Renal pelvis (tissue), 3 donors: Measurements from ENCODE around the gene PLEKHG2. TPM values are rescaled to one million over a fixed set of nuclear protein-coding genes. Genes with fewer than 3 reads are reported as not detected.

Experiments used
- polyA plus RNA-seq, 3 donors: library from polyadenylated mRNA; unstranded; fragments of 120-200 nt; gene quantifications; one replicate each; pipeline ENCODE4 v1.2.1, GENCODE V29; 2013; ENCODE audit not compliant: insufficient read length in 3 of 3

Gene PLEKHG2
- polyA plus RNA-seq, 3 donors, result 81.8 to 135 (median 87.0) TPM

Other genes starting within 250 kb of the PLEKHG2 start
- 1 to 10 TPM; 1.3 to 1.9 (median 1.6) TPM for gene NCCRP1, start 215.7 kb upstream of the PLEKHG2 start, polyA plus RNA-seq
- gene SYCN, start 208.4 kb upstream of the PLEKHG2 start, polyA plus RNA-seq, result not detected
- not detected for gene IFNL3, start 167.7 kb upstream of the PLEKHG2 start, polyA plus RNA-seq
- gene IFNL4, start 163.8 kb upstream of the PLEKHG2 start, polyA plus RNA-seq, result under 1 TPM in 1 of 3 donors, not detected in 2; 0.09 TPM
- not detected for gene IFNL2, start 144.3 kb upstream of the PLEKHG2 start, polyA plus RNA-seq
- gene IFNL1, start 116.3 kb upstream of the PLEKHG2 start, polyA plus RNA-seq, result not detected
- 1 to 10 TPM; 1.6 to 2.9 (median 2.6) TPM for gene LRFN1, start 91.8 kb upstream of the PLEKHG2 start, polyA plus RNA-seq
- 10 to 100 TPM; 18.8 to 25.4 (median 24.1) TPM for gene GMFG, start 76.6 kb upstream of the PLEKHG2 start, polyA plus RNA-seq
- gene SAMD4B, start 70.2 kb upstream of the PLEKHG2 start, polyA plus RNA-seq, result 100 to 1,000 TPM; 124 to 155 (median 129) TPM
- 10 to 100 TPM; 63.3 to 79.3 (median 77.1) TPM for gene PAF1, start 21.6 kb upstream of the PLEKHG2 start, polyA plus RNA-seq
- gene MED29, start 21.3 kb upstream of the PLEKHG2 start, polyA plus RNA-seq, result 10 to 100 TPM; 39.9 to 42.5 (median 41.3) TPM
- 10 to 100 TPM; 20.1 to 25.1 (median 22.8) TPM for gene ZFP36, start 5.8 kb upstream of the PLEKHG2 start, polyA plus RNA-seq
- gene RPS16, start 23.3 kb downstream of the PLEKHG2 start, polyA plus RNA-seq, result 1,000 to 10,000 TPM; 1,287 to 1,452 (median 1,291) TPM
- gene SUPT5H, start 32.9 kb downstream of the PLEKHG2 start, polyA plus RNA-seq, result 100 to 1,000 TPM; 149 to 158 (median 149) TPM
- 10 to 100 TPM; 78.8 to 92.7 (median 92.5) TPM for gene TIMM50, start 68.2 kb downstream of the PLEKHG2 start, polyA plus RNA-seq
- gene DLL3, start 86.3 kb downstream of the PLEKHG2 start, polyA plus RNA-seq, result under 1 TPM; 0.47 to 0.96 (median 0.70) TPM
- 10 to 100 TPM in 2 of 3 donors, 1 to 10 TPM in 1; 7.4 to 16.0 (median 12.6) TPM for gene SELENOV, start 102.5 kb downstream of the PLEKHG2 start, polyA plus RNA-seq
- 1 to 10 TPM; 3.8 to 6.4 (median 5.7) TPM for gene EID2B, start 120.2 kb downstream of the PLEKHG2 start, polyA plus RNA-seq
- gene EID2, start 127.5 kb downstream of the PLEKHG2 start, polyA plus RNA-seq, result 10 to 100 TPM; 18.7 to 22.9 (median 18.8) TPM
- gene LGALS13, start 189.9 kb downstream of the PLEKHG2 start, polyA plus RNA-seq, result not detected
- not detected for gene LGALS16, start 243.2 kb downstream of the PLEKHG2 start, polyA plus RNA-seq